Measurements from ENCODE around the gene ZBTB25.

- TF ChIP-seq POLR2A (IDR thresholded peaks at IDR 0.05; ENCODE audit: low read length) = no peak
- TF ChIP-seq GATA1 (IDR thresholded peaks at IDR 0.05; ENCODE audit: low read depth, low read length) = no peak
Observed at GRCh38 chr14:64475585-64476273, 27.9 kb downstream of the ZBTB25 start.

Measured in erythroblast (primary cell).